Renal cortical epithelial cell (primary cell): ENCODE results near the gene ACRV1. TPM values are rescaled to one million over a fixed set of nuclear protein-coding genes. Genes with fewer than 3 reads are reported as not detected.
"Not testable (repeated sequence)": the region's sequence is repeated elsewhere in the genome, so short reads cannot be mapped to it uniquely, and the experiment has no call there.

Experiments used
- DNase-seq: peaks from one replicate; pipeline ENCODE4 v3.0.0-alpha.2; 2011; ENCODE audit warnings: low read depth
- total RNA-seq: library from RNA; depleted of rRNA; stranded (reverse); fragments of >200 nt; gene quantifications from 2 replicates; pipeline ENCODE4 v1.2.3, GENCODE V29; 2014

ACRV1 gene
- total RNA-seq = not detected in 2 replicates

- no peak for DNase-seq
These were observed at the start of gene ACRV1 for GRCh38 chr11:125680747-125681146. Gene ACRV1 (minus strand): TSS chr11:125680847. CDS start chr11:125680780, 67 bp downstream.

DNA sequence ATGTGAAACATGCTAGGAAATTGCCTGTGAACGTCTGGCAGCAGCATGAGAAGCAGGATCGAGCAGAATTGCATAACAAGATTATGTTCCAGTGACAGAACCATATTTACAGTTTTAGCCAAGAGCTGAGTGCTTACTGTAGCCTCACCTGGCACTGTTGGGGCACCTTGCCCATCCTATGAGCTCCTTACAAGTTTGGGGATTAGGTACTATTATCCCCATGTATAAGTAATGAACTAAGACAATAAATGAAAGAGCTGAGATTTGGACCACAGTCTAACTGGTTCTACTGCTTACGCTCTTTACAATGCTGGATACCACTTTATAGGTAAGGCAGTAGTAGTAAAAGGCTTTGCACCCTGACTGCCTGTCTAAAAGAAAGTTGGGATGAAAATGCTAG, 48.3 kb upstream of the ACRV1 start:
- no peak for DNase-seq

DNA sequence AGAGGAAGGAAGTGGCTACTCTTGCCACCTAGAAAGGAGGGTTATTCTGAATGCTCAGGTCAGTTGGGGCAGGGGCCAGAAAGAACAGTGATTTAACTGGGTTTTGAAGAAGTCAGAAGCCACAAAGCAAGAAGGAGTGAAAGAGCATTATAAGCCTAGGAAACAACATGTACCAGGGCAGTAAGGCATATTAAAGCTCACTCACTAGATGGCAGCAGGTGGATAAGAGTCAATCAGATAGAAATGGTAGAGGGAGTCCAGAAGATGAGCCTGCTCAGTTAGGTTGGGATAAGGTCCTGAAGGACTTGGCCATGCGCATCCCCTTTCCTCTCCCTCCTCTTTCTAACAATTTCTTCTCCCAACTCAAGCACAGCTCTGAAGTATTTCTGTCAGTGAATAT, 43.5 kb upstream of the ACRV1 start:
- DNase-seq = peak; percentile 2

- DNase-seq = no peak
These were observed 40.1 kb upstream of the ACRV1 start for GRCh38 chr11:125720781-125721180.

DNA sequence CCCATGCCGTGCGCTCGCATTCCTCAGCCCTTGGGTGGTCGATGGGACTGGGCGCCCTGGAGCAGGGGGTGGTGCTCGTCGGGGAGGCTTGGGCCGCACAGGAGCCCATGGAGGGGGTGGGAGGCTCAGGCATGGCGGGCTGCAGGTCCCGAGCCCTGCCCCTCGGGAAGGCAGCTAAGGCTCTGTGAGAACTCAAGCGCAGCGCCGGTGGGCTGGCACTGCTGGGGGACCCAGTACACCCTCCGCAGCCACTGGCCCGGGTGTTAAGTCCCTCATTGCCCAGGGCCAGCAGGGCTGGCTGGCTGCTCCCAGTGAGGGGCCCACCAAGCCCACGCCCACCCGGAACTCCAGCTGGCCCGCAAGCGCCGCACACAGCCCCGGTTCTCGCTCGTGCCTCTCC, 24.0 kb upstream of the ACRV1 start:
- DNase-seq = not testable (repeated sequence)

DNA sequence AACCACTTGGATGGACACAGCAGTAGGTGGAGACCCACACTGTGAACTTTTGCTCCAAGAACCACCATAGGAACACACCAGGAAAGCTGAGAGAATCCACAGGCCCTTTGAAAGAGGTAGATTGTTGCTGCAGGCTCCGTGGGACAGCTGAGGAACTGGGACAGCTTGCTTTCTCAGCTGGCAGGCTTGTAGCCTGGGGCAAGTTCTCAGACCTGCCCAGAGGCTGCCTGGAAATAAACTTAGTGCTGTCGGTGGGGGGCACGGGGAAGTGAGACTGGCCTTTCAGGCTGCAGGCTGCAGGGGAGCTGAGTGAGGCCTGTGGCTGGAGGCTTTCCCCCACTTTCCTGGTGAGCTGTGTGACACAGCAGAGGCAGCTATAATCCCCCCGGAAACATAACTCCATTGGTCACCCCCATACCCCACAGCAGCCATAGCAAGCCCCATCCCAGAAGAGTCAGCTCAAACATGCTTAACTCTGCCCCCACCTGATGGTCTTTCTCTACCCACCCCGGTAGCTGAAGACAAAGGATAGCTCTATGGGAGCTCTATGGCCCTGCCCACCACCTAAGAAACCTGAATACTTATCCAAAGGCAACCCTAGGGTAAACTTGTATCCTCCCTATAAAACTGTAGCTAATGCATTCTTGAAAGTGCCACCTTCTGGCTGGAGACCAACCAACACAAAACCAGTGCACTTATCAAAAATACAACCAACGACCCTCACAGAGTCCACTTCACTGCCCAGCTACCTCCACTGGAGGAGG, 21.4 kb upstream of the ACRV1 start:
- DNase-seq = no peak

DNA sequence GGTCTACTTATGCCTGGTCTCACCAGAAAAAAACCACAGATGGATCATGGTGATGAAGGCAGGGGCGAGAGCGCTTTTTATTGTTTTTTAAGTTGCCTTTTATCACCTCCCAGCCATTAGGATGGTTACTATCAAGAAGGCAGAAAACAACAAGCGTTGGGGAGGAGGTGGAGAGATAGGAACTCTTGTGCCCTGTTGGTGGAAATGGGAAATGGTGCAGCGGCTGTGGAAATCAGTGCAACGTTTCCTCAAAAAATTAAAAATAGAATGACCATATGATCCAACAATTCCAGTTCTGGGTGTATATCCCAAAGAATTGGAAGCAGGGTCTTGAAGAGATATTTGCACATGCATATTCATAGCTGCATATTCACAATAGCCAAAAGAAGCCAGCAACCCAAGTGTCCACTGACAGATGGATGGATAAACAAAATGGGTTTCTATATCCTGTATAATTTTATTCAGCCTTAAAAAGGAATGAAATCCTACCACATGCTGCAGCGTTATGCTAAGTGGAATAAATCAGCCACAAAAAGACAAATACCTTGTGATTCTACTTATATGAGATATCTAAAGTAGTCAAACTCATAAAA, 20.5 kb upstream of the ACRV1 start:
- no peak for DNase-seq

DNA sequence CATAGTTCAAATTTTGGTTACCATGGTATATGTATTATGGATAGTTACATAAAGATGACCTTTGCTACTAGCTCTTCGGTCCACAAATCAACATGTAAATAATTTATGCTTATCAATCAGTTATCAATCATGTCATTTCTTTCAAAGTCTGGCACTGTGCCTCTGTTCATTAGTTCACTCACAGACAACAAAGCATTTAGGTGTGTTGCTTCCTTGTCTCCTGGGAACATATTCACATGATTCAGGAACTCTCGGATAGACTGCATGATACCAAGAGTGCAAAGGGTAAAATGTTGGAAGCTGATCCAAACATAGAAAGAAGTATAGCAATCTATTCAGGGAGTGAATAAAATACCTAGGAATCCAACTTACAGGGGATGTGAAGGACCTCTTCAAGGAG, 14.3 kb upstream of the ACRV1 start:
- no peak for DNase-seq

DNA sequence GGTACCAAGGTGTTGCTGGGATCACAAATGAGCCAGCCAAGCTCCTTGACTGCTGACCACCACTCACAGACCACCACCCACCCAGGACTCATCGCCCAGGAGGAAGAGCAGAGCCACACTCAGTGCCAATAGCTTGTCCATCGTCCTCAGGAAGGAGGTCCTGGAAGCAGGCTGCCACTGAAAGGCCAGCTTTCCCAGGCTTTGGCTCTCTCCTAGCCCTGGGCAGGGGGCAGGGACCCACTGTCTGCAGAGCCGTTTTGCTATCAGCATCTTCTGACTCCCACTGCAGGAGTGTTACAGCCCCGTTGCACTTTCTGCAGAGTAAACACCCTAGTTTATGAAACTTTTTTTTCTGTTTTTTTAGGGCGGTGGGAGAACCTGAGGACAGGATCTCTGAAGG, 12.2 kb upstream of the ACRV1 start:
- no peak for DNase-seq

- DNase-seq = no peak
These were observed 9.4 kb upstream of the ACRV1 start for GRCh38 chr11:125690006-125690405.

- DNase-seq = no peak
These were observed 8.7 kb upstream of the ACRV1 start for GRCh38 chr11:125689274-125689859.

GRCh38 chr11:125688632-125689031, 8.0 kb upstream of the ACRV1 start:
- DNase-seq = no peak

DNA sequence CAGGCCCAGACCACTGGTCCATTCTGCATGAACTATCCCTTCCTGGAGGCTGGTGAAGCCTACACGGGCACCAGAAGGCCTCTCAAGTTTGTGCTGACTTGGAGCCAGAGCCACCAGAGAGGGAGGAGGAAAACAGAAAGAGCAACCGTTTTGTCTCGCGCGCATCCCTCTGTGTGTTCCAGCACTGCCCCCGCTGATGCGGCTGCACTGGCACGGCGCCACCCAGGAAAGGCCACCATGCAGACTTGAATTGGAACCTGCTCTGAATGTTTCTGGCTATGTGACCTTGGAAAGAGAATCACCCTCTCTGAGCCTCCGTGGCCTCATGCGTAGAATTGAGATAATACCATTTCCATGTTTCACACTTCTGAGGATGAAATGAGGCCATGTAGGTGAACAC, 7.4 kb upstream of the ACRV1 start:
- no peak for DNase-seq

DNA sequence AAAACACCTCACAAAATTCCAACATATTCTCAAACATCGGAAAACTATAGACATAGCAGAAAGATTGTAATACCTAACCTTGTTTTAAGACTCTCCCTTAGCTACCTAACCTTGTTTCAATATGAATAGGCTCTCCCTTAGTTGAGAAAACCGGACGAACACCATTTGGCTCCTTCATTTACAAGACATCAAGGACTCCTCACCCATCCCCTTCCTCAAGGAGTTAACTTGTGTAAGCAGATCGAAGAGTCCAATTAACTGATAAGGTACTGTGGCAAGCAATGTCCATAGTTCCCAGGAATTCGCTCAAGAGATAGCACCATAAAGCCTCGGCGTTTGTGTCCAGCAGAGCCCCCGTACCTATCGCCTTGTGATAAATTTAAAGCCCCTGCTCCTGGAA, 4.6 kb upstream of the ACRV1 start:
- no peak for DNase-seq

DNA sequence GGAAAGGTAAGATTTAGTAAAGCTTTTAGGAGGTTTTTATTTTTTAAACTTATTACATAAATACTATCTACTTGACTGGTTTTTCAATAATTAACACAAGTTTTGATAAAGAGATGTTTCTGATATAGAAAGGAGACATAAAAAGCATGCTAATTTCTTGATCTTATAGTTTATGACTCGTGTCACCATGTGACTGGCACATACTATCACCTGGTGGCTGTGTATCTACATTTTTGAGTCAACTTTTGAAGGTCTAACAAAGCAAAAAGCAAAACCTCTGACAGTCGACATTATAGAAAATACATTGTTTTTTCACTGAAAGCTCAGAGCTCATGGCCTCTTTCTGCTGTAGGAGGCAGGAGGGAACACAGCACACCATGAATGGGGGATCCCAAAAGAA, 810 bp downstream of the ACRV1 start:
- no peak for DNase-seq

DNA sequence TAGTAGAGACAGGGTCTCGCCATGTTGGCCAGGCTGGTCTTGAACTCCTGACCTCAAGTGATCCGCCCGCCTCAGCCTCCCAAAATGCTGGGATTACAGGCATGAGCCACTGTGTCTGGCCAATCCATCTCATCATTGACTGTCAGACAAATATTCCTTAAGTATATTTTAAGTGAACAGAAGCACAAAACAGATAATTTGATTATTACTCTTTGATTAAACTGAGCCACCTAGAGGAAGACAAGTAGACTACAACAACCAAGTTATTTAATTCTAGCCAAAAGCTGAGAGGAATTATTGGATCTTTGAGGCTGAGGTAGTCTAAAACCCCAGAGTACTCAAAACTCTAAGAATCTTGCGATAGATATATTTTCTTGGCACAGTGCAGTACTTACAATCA, 1.2 kb downstream of the ACRV1 start:
- peak; percentile 34 for DNase-seq

GRCh38 chr11:125675196-125675595, 5.5 kb downstream of the ACRV1 start:
- DNase-seq = no peak

DNA sequence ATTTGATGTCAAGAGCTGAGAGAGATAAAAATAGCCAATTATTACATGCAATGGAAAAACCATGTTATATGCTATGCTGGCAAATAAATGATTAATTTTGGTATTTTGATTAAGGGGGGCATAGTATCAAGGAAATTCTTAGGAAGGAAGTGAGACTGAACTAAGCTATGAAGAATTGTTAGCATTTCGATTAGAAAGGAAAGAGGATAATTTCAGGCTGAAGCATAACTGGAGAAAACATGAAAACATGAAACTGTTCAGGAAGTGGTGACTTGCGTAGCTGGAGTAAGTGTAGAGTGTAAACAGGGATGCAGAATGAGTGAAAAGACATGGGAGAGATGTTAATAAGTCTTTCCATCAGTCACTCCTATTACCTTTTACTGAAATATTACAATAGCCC, 6.4 kb downstream of the ACRV1 start:
- DNase-seq = no peak

DNA sequence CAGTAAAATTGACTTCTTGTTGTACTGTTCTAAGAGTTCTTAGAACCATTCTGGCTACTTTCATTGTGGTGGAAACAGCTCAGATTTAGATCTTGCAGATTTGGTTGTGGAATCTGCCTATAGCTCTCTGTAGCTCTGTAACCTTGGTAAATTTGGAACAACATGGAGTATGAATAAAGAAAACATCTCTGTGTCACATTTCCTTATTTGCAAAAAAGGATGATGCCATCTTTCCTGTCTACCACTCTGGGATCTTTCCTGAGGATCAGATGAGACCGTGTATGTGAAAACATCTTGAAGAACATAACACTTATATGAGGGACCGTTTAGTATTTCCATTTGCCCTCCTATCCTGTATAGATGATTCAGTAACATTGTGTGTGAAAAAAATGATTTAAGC, 9.1 kb downstream of the ACRV1 start:
- DNase-seq = no peak

GRCh38 chr11:125670172-125670571, 10.5 kb downstream of the ACRV1 start:
- no peak for DNase-seq

DNA sequence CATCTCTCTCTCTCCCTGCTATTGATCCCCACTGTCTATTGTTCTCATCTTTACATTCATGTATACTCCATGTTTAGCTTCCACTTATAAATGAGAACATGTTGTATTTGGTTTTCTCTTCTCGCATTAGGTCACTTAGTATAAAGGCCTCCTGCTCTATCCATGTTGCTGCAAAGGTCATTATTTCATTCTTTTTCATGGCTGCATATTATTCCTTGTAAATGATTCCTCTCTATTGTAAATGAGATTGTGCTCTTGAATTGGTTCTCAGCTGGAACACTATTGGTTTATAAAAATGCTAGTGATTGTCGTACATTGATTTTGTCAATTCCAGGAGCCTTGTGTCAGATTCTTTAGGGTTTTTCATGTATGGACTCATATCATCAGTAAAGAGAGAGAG, 13.5 kb downstream of the ACRV1 start:
- DNase-seq = no peak

DNA sequence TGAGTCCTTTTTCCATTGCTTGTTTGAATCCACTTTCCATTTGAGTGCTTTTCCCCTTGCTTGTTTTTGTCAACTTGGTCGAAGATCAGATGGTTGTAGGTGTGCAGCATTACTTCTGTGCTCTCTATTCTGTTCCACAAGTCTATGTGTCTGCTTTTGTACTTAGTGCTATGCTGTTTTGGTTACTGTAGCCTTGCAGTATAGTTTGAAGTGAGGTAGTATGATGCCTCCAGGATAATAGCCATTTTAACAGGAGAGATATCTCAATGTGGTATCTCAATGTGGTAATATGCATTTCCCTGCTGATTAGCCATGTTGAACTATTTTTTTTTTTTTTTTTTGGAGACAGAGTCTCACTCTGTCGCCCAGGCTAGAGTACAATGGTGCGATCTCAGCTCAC, 16.7 kb downstream of the ACRV1 start:
- DNase-seq = no peak

DNA sequence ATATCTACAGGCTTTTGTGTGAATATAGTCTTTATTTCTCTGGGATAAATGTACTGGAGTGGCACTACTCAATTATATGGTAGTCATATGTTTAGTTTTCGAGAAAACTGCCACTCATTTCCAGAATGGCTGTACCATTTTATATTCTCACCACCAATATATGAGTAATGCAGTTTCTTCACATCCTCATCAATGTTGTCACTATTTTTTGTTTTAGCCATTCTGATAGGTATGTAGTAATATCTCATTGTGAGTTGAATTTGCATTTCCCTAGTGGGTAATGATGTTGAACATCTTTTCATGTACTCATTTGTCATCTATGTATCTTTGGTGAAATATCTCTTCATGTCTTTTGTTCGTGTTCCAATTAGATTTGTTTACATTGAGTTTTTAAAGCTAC, 18.0 kb downstream of the ACRV1 start:
- DNase-seq = no peak
